ENCODE data around the gene HIP1R. TPM values are rescaled to one million over a fixed set of nuclear protein-coding genes. Genes with fewer than 3 reads are reported as not detected.
"Not testable (repeated sequence)": the region's sequence is repeated elsewhere in the genome, so short reads cannot be mapped to it uniquely, and the experiment has no call there.

Gene HIP1R
- total RNA-seq, 1 donor from 2014 or later: 200 TPM

- DNase-seq: not testable (repeated sequence)
Measured at GRCh38 chr12:122876281-122876680, 41.0 kb downstream of the HIP1R start.

DNA sequence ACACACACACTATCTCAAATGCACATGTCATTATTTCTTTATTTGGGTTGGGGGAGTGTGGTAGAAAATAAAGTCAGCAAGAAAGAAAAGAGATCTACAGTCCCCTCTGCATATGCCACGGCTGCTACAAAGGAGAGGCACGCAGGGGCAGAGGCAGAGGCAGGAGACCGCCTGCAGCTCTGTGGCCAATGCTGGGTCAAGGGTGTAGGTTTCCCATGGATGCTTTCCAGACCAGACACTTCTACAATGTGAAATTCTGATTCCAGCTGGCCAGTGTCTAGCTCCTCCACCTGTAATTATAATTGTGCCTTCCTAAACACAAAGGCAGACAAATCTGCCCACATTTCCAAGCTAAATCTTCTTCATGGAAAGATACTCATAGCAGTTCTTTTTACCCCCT is 41.5 kb downstream of the HIP1R start:
- no peak for DNase-seq

DNA sequence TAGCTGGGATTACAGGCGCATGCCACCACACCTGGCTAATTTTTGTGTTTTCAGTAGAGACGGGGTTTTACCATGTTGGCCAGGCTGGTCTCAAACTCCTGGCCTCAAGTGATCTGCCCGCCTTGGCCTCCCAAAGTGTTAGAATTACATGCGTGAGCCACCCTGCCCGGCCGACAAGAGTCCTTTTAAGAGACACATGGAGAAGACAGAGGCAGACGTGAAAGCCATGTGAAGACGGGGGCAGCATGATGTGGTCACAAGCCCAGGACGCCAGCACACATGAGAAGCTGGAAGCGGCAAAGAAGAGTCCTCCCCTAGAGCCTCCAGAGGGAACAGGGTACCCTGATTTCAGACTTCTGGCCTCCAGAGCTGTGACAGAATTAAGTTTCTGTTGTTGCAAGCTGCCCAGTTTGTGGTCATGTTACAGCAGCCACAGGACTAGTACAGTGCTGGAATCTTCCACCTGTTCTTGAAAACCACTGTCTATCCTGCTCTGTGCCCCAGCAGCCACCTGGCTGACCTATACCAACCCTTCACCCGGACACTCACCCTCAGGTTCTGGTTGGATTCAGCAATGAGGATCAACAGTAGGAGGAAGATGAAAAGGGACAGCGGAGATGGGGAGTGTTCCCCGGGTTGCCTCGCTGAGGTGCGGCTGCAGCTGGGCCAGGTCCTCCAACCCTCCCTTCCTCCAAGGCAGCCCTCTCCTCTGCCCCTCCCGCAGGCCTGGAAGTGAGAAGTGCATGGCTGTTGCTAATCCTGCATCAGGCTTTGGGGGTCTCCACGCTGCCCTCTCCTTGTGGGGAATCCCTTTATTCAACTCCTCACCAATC is 43.7 kb downstream of the HIP1R start:
- no peak for DNase-seq

DNA sequence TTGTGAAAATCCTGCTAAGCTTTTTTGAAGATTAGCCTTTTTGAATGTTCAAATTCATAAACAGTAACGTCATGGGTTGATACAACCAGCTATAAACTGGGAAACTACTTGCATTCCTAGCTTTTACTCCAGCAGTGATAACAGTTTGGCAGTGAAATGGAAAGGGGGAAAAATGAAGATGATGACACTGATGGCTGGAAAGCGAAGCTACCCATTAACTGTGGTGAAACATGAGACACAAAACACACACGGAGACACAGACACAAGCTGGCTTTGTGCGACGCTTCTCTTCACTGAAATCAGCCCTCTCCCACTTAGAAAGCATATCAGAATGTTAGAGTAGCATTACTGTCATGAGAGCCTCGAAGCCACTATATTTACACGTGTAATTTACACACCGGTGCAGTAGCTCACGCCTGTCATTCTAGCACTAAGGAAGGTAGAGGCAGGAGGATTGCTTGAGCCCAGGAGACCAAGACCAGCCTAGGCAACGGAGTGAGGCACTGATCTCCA is 45.0 kb downstream of the HIP1R start:
- no peak for DNase-seq

DNA sequence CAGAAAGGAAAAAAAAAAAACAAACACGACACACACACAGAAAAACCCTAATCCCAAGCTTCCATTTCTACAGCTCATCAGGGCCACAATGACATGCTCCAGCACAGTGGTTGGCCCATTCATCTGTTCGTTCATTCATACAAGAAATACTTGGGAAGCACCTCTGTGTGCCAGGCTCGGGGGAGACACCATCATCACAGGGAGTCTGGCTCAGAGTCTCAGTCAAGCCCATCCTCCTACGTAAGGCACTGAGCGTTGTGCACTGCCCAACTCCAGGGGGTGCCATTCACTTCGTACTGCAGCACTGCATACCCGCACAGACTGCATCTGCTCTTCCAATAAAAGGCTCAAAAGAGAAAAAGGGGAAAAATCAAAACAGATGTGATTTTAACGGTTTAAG is 45.4 kb downstream of the HIP1R start:
- DNase-seq: peak; percentile 63

GRCh38 chr12:122882908-122883558 is 47.8 kb downstream of the HIP1R start:
- DNase-seq: peak; percentile 65

- no peak for DNase-seq
Measured at GRCh38 chr12:122884091-122884826, 49.0 kb downstream of the HIP1R start.

- no peak for DNase-seq
Measured at GRCh38 chr12:122884860-122885259, 49.6 kb downstream of the HIP1R start.

DNA sequence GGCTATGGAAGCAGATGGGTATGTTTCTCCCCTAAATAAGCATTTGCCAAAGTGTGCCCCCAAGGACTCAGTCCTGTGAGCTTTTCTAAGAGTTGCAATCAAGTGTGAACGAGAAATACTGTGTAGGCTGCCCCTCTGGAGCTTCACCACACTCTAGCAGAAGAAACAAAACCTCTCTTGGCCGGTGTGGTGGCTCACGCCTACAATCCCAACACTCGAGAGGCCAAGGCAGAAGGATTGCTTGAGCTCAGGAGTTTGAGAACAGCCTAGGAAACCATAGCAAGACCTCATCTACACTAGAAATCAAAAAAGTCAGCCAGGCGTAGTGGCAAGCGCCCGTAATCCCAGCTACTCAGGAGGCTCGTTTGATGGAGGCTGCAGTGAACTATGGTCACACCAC is 50.9 kb downstream of the HIP1R start:
- no peak for DNase-seq

DNA sequence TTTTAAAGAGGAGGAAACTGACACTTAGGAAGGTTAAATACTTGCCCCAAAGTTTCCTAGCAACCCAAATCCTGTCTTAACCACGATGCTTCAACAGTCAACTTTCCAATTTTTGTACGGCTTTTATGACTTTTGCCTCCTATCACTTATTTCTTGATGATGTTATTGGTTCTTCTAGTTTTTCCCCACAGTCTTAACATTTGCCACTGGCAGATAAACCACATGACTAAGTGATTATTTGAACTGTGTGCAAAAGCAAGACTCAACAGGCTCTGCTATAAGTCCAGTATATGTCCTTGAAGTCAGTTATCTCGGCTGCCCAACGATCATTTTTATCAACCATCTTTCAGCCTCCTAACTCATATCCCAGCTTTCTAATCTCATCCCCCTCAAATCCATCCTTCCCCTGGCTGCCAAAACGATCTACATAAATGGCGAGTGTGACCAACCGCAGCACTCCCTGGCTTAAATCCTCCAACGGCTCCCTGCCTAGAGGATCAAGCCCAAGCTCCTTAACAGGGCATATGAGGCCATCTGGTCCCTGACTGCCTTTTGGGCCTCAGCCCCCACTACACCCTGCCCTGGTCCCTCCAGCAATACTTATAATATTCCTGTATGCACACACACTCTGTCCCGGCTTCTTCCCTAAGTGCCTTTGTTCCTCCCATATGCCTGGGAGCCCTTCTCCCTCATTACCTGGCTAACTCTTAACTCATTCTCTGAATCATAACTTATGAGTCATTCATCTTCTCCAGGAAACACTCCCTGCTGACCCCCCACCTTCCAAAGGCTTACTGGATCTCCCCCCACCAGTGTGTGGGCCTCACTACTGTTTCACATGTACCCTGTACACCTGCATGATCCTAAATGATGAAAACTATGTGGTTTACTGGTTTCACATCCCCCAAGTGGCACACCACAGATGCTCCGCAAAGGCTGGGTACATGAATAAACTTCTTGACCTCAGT is 51.9 kb downstream of the HIP1R start:
- peak; percentile 78 for DNase-seq

GRCh38 chr12:122887819-122888212 is 52.6 kb downstream of the HIP1R start:
- DNase-seq: no peak

- DNase-seq: peak; percentile 96
Measured at GRCh38 chr12:122888232-122888752, 53.0 kb downstream of the HIP1R start.

- DNase-seq: no peak
Measured at GRCh38 chr12:122889761-122890520, 54.7 kb downstream of the HIP1R start.

DNA sequence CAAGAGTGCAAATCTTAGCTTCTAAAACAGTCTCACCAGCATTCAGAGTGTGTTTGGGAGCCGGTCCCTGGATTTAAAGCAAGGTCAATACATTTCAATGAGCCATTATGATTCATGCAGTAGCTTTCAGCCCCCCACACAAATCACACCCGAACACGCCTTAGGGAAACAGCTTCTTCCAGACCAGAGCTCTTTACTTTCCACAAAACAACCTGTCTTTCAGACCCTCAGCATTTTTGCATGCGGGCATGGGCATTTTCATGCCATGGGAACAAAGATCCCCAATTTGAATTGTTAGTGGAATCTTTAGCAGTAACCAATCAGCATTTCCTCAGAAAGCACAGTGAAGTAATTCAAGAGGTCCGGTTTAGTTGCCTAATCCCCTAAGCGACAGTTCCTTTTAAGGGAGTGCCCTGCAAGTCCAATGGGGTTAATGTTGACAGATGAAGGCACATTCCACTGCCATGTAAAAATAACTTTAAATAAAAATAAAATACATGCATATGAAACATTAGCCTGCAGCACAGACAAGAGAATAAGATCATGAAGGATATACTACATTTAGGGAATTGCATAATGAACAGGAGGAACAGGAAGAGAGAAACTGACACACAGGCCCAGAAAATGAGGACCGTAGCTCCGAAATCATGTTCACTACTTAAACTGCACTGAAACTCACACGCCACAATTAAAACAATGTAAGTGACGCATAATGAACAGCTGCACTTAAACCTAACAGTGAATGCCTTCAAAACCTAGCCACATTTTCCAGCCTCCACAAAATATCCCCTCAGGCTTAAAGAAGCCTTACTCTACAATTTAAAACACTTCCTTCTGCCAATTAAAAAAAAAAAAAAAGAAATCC is 56.6 kb downstream of the HIP1R start:
- peak; percentile 46 for DNase-seq

DNA sequence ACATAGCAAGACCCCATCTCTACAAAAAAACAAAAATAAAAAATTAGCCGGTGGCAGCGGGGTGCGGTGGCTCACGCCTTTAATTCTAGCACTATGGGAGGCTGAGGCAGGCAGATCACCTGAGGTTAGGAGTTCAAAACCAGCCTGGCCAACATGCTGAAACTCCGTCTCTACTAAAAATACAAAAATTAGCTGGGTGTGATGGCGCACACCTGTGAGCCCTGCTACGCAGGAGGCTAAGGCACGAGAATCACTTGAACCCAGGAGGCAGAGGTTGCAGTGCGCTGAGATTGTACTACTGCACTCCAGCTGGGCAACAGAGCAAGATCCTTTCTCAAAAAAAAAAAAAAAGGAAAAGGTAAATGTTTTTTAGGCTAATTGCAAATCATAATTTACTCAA is 57.5 kb downstream of the HIP1R start:
- DNase-seq: not testable (repeated sequence)

GRCh38 chr12:122893208-122894153 is 58.2 kb downstream of the HIP1R start:
- DNase-seq: no peak

- DNase-seq: peak; percentile 39
Measured at GRCh38 chr12:122894193-122895121, 59.2 kb downstream of the HIP1R start.

GRCh38 chr12:122895320-122895703 is 60.1 kb downstream of the HIP1R start:
- DNase-seq: peak; percentile 38

All from dermis blood vessel endothelial cell (primary cell).